ENCODE results near the gene FAM131C. TPM values are rescaled to one million over a fixed set of nuclear protein-coding genes. Genes with fewer than 3 reads are reported as not detected.

The FAM131C gene
- total RNA-seq, 1 donor from 2014 or later, result 1.4 TPM

GRCh38 chr1:16074217-16074616 is 766 bp upstream of the FAM131C start:
- no peaks in the 10 kb centered on the region for H3K36me3 Mint-ChIP-seq
- no peaks in the 10 kb centered on the region for H3K9me3 Mint-ChIP-seq
- no peak for TF ChIP-seq CTCF (conservative IDR thresholded peaks at IDR 0.05)
- H3K27me3 Mint-ChIP-seq, result peaks cover 13% of the 10 kb centered on the region
- peak overlapping the region; percentile 87 for H3K4me3 Mint-ChIP-seq
- peaks cover 25% of the 10 kb centered on the region for H3K4me1 Mint-ChIP-seq (ENCODE audit: unreplicated experiment)
- no peak for DNase-seq (ENCODE audit: extremely low spot score, unreplicated experiment)
- H3K27ac Mint-ChIP-seq, result peak overlapping the region; percentile 33

GRCh38 chr1:16072616-16073484 is 601 bp downstream of the FAM131C start:
- no peaks in the 10 kb centered on the region for H3K36me3 Mint-ChIP-seq
- no peaks in the 10 kb centered on the region for H3K9me3 Mint-ChIP-seq
- H3K4me3 Mint-ChIP-seq, result peak overlapping the region; percentile 55
- no peak for DNase-seq (ENCODE audit: extremely low spot score, unreplicated experiment)
- H3K4me1 Mint-ChIP-seq (ENCODE audit: unreplicated experiment), result peaks cover 20% of the 10 kb centered on the region
- no peak for TF ChIP-seq CTCF (conservative IDR thresholded peaks at IDR 0.05)
- H3K27me3 Mint-ChIP-seq, result peaks cover 13% of the 10 kb centered on the region
- H3K27ac Mint-ChIP-seq, result no peak overlapping the region

GRCh38 chr1:16072095-16072494 is 1.4 kb downstream of the FAM131C start:
- Mint-ChIP-seq H3K4me3 (peak overlapping the region; percentile 58), H3K4me1 (ENCODE audit: unreplicated experiment) (peaks cover 18% of the 10 kb centered on the region), H3K36me3 (no peaks in the 10 kb centered on the region), H3K27me3 (peaks cover 13% of the 10 kb centered on the region), H3K27ac (no peak overlapping the region), H3K9me3 (no peaks in the 10 kb centered on the region)
- DNase-seq (ENCODE audit: extremely low spot score, unreplicated experiment), result no peak
- no peak for TF ChIP-seq CTCF (conservative IDR thresholded peaks at IDR 0.05)

- TF ChIP-seq CTCF (conservative IDR thresholded peaks at IDR 0.05), result no peak
- Mint-ChIP-seq H3K27me3 (peaks cover 13% of the 10 kb centered on the region), H3K4me3 (peak overlapping the region; percentile 58), H3K9me3 (no peaks in the 10 kb centered on the region), H3K4me1 (ENCODE audit: unreplicated experiment) (peaks cover 15% of the 10 kb centered on the region), H3K36me3 (no peaks in the 10 kb centered on the region), H3K27ac (no peak overlapping the region)
- DNase-seq (ENCODE audit: extremely low spot score, unreplicated experiment), result no peak
Measured at GRCh38 chr1:16071614-16072013, 1.8 kb downstream of the FAM131C start.

GRCh38 chr1:16070640-16071355 is 2.7 kb downstream of the FAM131C start:
- no peak overlapping the region for H3K4me3 Mint-ChIP-seq
- no peak for TF ChIP-seq CTCF (conservative IDR thresholded peaks at IDR 0.05)
- peaks cover 15% of the 10 kb centered on the region for H3K4me1 Mint-ChIP-seq (ENCODE audit: unreplicated experiment)
- no peaks in the 10 kb centered on the region for H3K36me3 Mint-ChIP-seq
- H3K27me3 Mint-ChIP-seq, result peaks cover 13% of the 10 kb centered on the region
- no peak overlapping the region for H3K27ac Mint-ChIP-seq
- no peak for DNase-seq (ENCODE audit: extremely low spot score, unreplicated experiment)
- H3K9me3 Mint-ChIP-seq, result no peaks in the 10 kb centered on the region

Measured in type B pancreatic cell (in vitro differentiated cells).